Measurements from ENCODE around the gene UQCRQ. TPM values are rescaled to one million over a fixed set of nuclear protein-coding genes. Genes with fewer than 3 reads are reported as not detected.

The UQCRQ gene
- total RNA-seq, 1 experiment from 2014 or later = 719 TPM

GRCh38 chr5:132856011-132856410 lies 10.4 kb upstream of the UQCRQ start:
- CTCF ChIA-PET = no interaction called here
- DNase-seq = no peak
- Mint-ChIP-seq H3K4me3 (ENCODE audit: low read depth, unreplicated experiment) (no peak overlapping the region), H3K4me1 (ENCODE audit: low read depth, unreplicated experiment) (no peaks in the 10 kb centered on the region), H3K27ac (ENCODE audit: unreplicated experiment) (no peak overlapping the region), H3K27me3 (ENCODE audit: unreplicated experiment) (no peaks in the 10 kb centered on the region), H3K9me3 (ENCODE audit: low read depth, unreplicated experiment) (no peaks in the 10 kb centered on the region), H3K36me3 (ENCODE audit: insufficient read depth, unreplicated experiment) (no peaks in the 10 kb centered on the region)
- BruUV-seq (replicated peaks) = no TSS peak
- intact Hi-C loops (cut with micrococcal nuclease; ENCODE audit: unreplicated experiment) = no loop called here
- TF ChIP-seq, protein P1, sequence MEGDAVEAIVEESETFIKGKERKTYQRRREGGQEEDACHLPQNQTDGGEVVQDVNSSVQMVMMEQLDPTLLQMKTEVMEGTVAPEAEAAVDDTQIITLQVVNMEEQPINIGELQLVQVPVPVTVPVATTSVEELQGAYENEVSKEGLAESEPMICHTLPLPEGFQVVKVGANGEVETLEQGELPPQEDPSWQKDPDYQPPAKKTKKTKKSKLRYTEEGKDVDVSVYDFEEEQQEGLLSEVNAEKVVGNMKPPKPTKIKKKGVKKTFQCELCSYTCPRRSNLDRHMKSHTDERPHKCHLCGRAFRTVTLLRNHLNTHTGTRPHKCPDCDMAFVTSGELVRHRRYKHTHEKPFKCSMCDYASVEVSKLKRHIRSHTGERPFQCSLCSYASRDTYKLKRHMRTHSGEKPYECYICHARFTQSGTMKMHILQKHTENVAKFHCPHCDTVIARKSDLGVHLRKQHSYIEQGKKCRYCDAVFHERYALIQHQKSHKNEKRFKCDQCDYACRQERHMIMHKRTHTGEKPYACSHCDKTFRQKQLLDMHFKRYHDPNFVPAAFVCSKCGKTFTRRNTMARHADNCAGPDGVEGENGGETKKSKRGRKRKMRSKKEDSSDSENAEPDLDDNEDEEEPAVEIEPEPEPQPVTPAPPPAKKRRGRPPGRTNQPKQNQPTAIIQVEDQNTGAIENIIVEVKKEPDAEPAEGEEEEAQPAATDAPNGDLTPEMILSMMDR (IDR thresholded peaks at IDR 0.05; ENCODE audit: unreplicated experiment) = no peak

GRCh38 chr5:132859889-132860437 lies 6.5 kb upstream of the UQCRQ start:
- Mint-ChIP-seq H3K4me3 (ENCODE audit: low read depth, unreplicated experiment) (no peak overlapping the region), H3K4me1 (ENCODE audit: low read depth, unreplicated experiment) (no peaks in the 10 kb centered on the region), H3K27me3 (ENCODE audit: unreplicated experiment) (no peaks in the 10 kb centered on the region), H3K9me3 (ENCODE audit: low read depth, unreplicated experiment) (no peaks in the 10 kb centered on the region), H3K36me3 (ENCODE audit: insufficient read depth, unreplicated experiment) (no peaks in the 10 kb centered on the region), H3K27ac (ENCODE audit: unreplicated experiment) (no peak overlapping the region)
- DNase-seq = no peak
- CTCF ChIA-PET = no interaction called here
- intact Hi-C loops (cut with micrococcal nuclease; ENCODE audit: unreplicated experiment) = no loop called here
- no TSS peak for BruUV-seq (replicated peaks)
- TF ChIP-seq, protein P1 (IDR thresholded peaks at IDR 0.05; ENCODE audit: unreplicated experiment) = no peak

DNA sequence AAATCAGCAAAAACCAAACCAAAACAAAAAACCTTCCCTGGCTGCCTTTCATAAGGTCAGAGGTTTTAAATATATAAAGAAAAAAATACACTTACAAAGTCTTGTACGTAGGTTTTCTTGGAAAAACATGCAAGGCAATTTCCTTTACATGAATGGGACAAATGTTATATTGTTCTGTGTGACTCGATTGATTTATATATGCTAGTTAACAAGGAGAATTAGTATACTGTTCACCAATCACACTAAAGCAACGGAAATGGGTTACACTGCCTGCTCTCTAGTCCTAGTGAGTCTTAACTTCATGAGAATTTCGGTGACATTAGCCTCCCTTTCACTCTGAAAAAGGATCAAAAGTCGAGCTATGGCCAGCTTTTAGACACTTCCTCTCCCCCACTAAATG lies 5.7 kb upstream of the UQCRQ start:
- CTCF ChIA-PET = no interaction called here
- TF ChIP-seq, protein P1 (IDR thresholded peaks at IDR 0.05; ENCODE audit: unreplicated experiment) = no peak
- H3K36me3 Mint-ChIP-seq (ENCODE audit: insufficient read depth, unreplicated experiment) = peaks cover under 1% of the 10 kb centered on the region
- H3K27ac Mint-ChIP-seq (ENCODE audit: unreplicated experiment) = no peak overlapping the region
- no peak for DNase-seq
- H3K9me3 Mint-ChIP-seq (ENCODE audit: low read depth, unreplicated experiment) = no peaks in the 10 kb centered on the region
- no TSS peak for BruUV-seq (replicated peaks)
- H3K4me3 Mint-ChIP-seq (ENCODE audit: low read depth, unreplicated experiment) = no peak overlapping the region
- H3K27me3 Mint-ChIP-seq (ENCODE audit: unreplicated experiment) = no peaks in the 10 kb centered on the region
- H3K4me1 Mint-ChIP-seq (ENCODE audit: low read depth, unreplicated experiment) = no peaks in the 10 kb centered on the region
- intact Hi-C loops (cut with micrococcal nuclease; ENCODE audit: unreplicated experiment) = no loop called here

DNA sequence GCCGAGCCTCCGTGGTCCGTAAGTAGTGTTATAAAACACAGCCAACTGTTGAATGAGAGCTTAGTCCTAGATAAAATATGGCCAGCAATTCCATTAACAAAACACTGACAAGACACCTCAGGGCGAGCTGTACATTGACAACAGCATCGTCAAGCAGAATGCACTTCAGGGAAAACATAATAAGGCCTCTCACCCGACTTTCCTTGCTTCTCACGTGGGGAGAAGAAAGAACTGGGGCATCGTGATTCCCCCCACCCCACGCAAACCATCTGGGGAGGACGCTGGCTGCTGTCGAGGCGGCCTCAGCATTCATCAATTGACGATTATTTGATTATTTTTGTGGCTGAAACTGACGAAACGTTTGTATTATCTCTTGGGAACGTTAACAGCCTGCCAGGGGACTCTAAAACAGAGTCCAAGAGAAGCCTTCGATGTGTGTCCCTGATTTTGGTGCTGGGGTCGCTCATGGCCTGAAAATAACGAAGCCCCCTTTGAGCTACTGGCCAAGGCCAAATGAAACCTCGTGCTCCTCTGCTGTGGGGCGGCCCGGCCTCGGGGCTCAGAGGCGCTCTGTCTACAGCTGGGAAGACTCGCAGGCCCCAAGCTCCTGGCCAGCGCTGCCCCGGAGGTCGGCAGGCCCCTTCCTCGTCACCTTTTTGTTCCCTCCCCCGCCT lies 637 bp upstream of the UQCRQ start:
- Mint-ChIP-seq H3K27me3 (ENCODE audit: unreplicated experiment) (no peaks in the 10 kb centered on the region), H3K4me1 (ENCODE audit: low read depth, unreplicated experiment) (peaks cover 8% of the 10 kb centered on the region), H3K36me3 (ENCODE audit: insufficient read depth, unreplicated experiment) (peaks cover 49% of the 10 kb centered on the region), H3K4me3 (ENCODE audit: low read depth, unreplicated experiment) (peak overlapping the region; percentile 82), H3K27ac (ENCODE audit: unreplicated experiment) (peak overlapping the region; percentile 93), H3K9me3 (ENCODE audit: low read depth, unreplicated experiment) (no peaks in the 10 kb centered on the region)
- intact Hi-C loops (cut with micrococcal nuclease; ENCODE audit: unreplicated experiment) = loop anchor here (5.0 kb wide), 1 partner anchor 479 kb away; no protein-coding TSS in a partner anchor
- CTCF ChIA-PET = interaction anchor here (0.7 to 1.6 kb wide), 6 partner anchors 8 to 339 kb away, joined by 3 to 9 read pairs (median 4); partner anchors contain the start of gene CCNI2
- no peak for DNase-seq
- TF ChIP-seq, protein P1 (IDR thresholded peaks at IDR 0.05; ENCODE audit: unreplicated experiment) = no peak
- TSS peak; percentile 88 for BruUV-seq (replicated peaks)
